Measurements from ENCODE around the gene ABHD2. TPM values are rescaled to one million over a fixed set of nuclear protein-coding genes. Genes with fewer than 3 reads are reported as not detected.

Gene ABHD2
- total and polyA plus RNA-seq, 2 donors (not counting 3 experiments of a cell fraction or from before 2014, with no cell fraction given) = 14.0 to 62.2 TPM

- ChIA-PET POLR2A (interaction anchor here (1.1 to 1.5 kb wide), 3 partner anchors 11 to 75 kb away, joined by 3 to 5 read pairs (median 5); no protein-coding TSS in a partner anchor), CTCF (interaction anchor here (0.6 to 5.1 kb wide), 18 partner anchors 9 to 195 kb away, joined by 3 to 73 read pairs (median 6); partner anchors contain the start of gene FANCI)
- peak overlapping the region; percentile 79 for H3K9ac ChIP-seq (replicated peaks; ENCODE audit: extremely low read depth, insufficient read depth, low read length)
- no peaks in the 10 kb centered on the region for H3K9me3 ChIP-seq (replicated peaks; ENCODE audit: control insufficient read depth, insufficient read depth, low read length)
- dilution Hi-C loops (cut with MboI; ENCODE audit: extremely low pct_ligation_motif_present, low sequenced_read_pairs) (no loop called here), intact Hi-C loops (cut with micrococcal nuclease) (loop anchor here (1.0 kb wide), 1 partner anchor 11 kb away; no protein-coding TSS in a partner anchor)
- peak overlapping the region; percentile 78 for H3K27ac ChIP-seq (ENCODE audit: insufficient read depth, low read depth, low read length)
- no peaks in the 10 kb centered on the region for H3K27me3 ChIP-seq (ENCODE audit: control insufficient read depth in 2 of 2, insufficient read depth in 2 of 2, low read length in 2 of 2)
- peak overlapping the region; percentile 2 to 68 (median 15) for H3K4me3 ChIP-seq (replicated peaks in 1 of 3; ENCODE audit: insufficient read depth in 1 of 3, low read depth in 1 of 3, low read length in 3 of 3)
- FAIRE-seq (peak; percentile 97), DNase-seq (ENCODE audit: low read depth, low spot score) (peak; percentile 85)
- no peak for TF ChIP-seq MYC (IDR thresholded peaks at IDR 0.05; ENCODE audit: low read depth, low read length)
- no peak for TF ChIP-seq CTCF (IDR thresholded peaks at IDR 0.05; ENCODE audit: extremely low read depth in 1 of 2, insufficient read depth in 1 of 2, low read depth in 1 of 2, low read length in 2 of 2)
- no peak for TF ChIP-seq EZH2 (IDR thresholded peaks at IDR 0.05; ENCODE audit: borderline replicate concordance, low read depth, low read length, severe bottlenecking)
- no peak for TF ChIP-seq MAX (IDR thresholded peaks at IDR 0.05; ENCODE audit: insufficient read depth, insufficient read length)
- peak; percentile 68 for TF ChIP-seq GATA2 (IDR thresholded peaks at IDR 0.05; ENCODE audit: insufficient read depth, insufficient read length, low read depth, low read length)
- peak; percentile 83 for TF ChIP-seq POLR2AphosphoS5 (IDR thresholded peaks at IDR 0.05; ENCODE audit: insufficient read depth, low read depth, low read length)
- peak; percentile 39 for TF ChIP-seq POLR2A (IDR thresholded peaks at IDR 0.05; ENCODE audit: low read depth, low read length)
- TF ChIP-seq JUN (IDR thresholded peaks at IDR 0.05; ENCODE audit: borderline replicate concordance, insufficient read depth, insufficient read length, low read depth) = peak; percentile 66
- peak; percentile 79 for TF ChIP-seq FOS (IDR thresholded peaks at IDR 0.05; ENCODE audit: borderline replicate concordance, insufficient read depth, low read length)
- H4K20me1 ChIP-seq (replicated peaks; ENCODE audit: control insufficient read depth, extremely low read depth, insufficient read depth, low read length) = no peaks in the 10 kb centered on the region
- H3K36me3 ChIP-seq (ENCODE audit: control insufficient read depth in 2 of 2, extremely low read depth in 1 of 2, insufficient read depth in 2 of 2, low read length in 2 of 2) = no peaks in the 10 kb centered on the region
- peak overlapping the region; percentile 34 for H2AFZ ChIP-seq (ENCODE audit: low read depth, low read length)
- TSS peak; percentile 20 for BruUV-seq (replicated peaks)
- peaks cover 42% of the 10 kb centered on the region for H3K4me1 ChIP-seq (ENCODE audit: control insufficient read depth, extremely low read depth, insufficient read depth, low read length)
- H3K79me2 ChIP-seq (ENCODE audit: control insufficient read depth, insufficient read depth, low read length) = peaks cover 38% of the 10 kb centered on the region
- H3K4me2 ChIP-seq (ENCODE audit: insufficient read depth, low read length) = peak overlapping the region; percentile 94
- no peaks in the 10 kb centered on the region for H3K9me1 ChIP-seq (replicated peaks; ENCODE audit: control insufficient read depth, extremely low read depth, insufficient read depth, low read length)
These were observed 2.8 kb downstream of the ABHD2 start for GRCh38 chr15:89090791-89091626.

Measured in endothelial cell of umbilical vein (primary cell).